GM18519 (cell line): ENCODE results near the gene COL3A1.

Experiments used
- ATAC-seq: cut with Tn5 transposase; IDR thresholded peaks from one replicate; pipeline ENCODE4 v1.9.1; 2021; ENCODE audit warnings: mild to moderate bottlenecking, moderate library complexity; ENCODE audit not compliant: unreplicated experiment, low FRiP score

COL3A1 gene

GRCh38 chr2:188973641-188974040 lies 532 bp upstream of the COL3A1 start:
- no peak for ATAC-seq

GRCh38 chr2:188975497-188976102 lies 1.4 kb downstream of the COL3A1 start:
- no peak for ATAC-seq

- no peak for ATAC-seq
Measured at GRCh38 chr2:188976545-188977268, 2.5 kb downstream of the COL3A1 start.

GRCh38 chr2:188977317-188977716 lies 3.1 kb downstream of the COL3A1 start:
- ATAC-seq, result no peak

GRCh38 chr2:188978291-188979081 lies 4.3 kb downstream of the COL3A1 start:
- peak; percentile 59 for ATAC-seq

- ATAC-seq, result peak; percentile 3
Measured at GRCh38 chr2:188979187-188980114, 5.3 kb downstream of the COL3A1 start.

- no peak for ATAC-seq
Measured at GRCh38 chr2:188983427-188984064, 9.4 kb downstream of the COL3A1 start.

GRCh38 chr2:188984065-188984491 lies 9.9 kb downstream of the COL3A1 start:
- no peak for ATAC-seq

GRCh38 chr2:188984680-188985079 lies 10.5 kb downstream of the COL3A1 start:
- ATAC-seq, result no peak

- no peak for ATAC-seq
Measured at GRCh38 chr2:188986839-188987238, 12.7 kb downstream of the COL3A1 start.

- ATAC-seq, result no peak
Measured at GRCh38 chr2:188993247-188993646, 19.1 kb downstream of the COL3A1 start.

GRCh38 chr2:188997263-188997662 lies 23.1 kb downstream of the COL3A1 start:
- no peak for ATAC-seq

GRCh38 chr2:189000221-189000620 lies 26.0 kb downstream of the COL3A1 start:
- no peak for ATAC-seq

- no peak for ATAC-seq
Measured at GRCh38 chr2:189002079-189002478, 27.9 kb downstream of the COL3A1 start.

GRCh38 chr2:189008555-189009262 lies 34.5 kb downstream of the COL3A1 start:
- ATAC-seq, result no peak

GRCh38 chr2:189010536-189010935 lies 36.4 kb downstream of the COL3A1 start:
- no peak for ATAC-seq

- no peak for ATAC-seq
Measured at GRCh38 chr2:189012351-189012750, 38.2 kb downstream of the COL3A1 start.

GRCh38 chr2:189013031-189013430 lies 38.9 kb downstream of the COL3A1 start:
- ATAC-seq, result no peak
